A549 (cell line): ENCODE data around the gene FKBP1A. TPM values are rescaled to one million over a fixed set of nuclear protein-coding genes. Genes with fewer than 3 reads are reported as not detected.

Source experiments
- ATAC-seq, 2 experiments: fragments of 200-7000 bp in 1 of 2; fragments of >200 bp in 1 of 2; cut with Nextera tagmentation in 1 of 2; cut with Tn5 transposase in 1 of 2; 3 replicates each; pipeline versions ENCODE4 v1.8.0 to v1.9.1; 2018 to 2020; ENCODE audit warnings: mild to moderate bottlenecking in 1 of 2, moderate library complexity in 1 of 2
- CTCF ChIA-PET: fragments of 300-600 bp; sonication (Branson Sonifier 250); formaldehyde crosslinking; extraction: SDS; loops from one replicate; lab custom pipeline; 2021; ENCODE audit warnings: antibody characterized with exemption, inconsistent platforms; lab: Yijun Ruan, JAX
- POLR2A ChIA-PET: fragments of 350-600 bp; formaldehyde crosslinking; extraction: SDS; loops from one replicate; lab custom pipeline; 2021; ENCODE audit warnings: antibody characterized with exemption, inconsistent platforms; lab: Yijun Ruan, JAX
- DNase-seq, 2 experiments: peaks; one replicate each; pipeline versions ENCODE4 v3.0.0 to v3.0.0-alpha.2; 2011 to 2016; ENCODE audit warnings: low read depth in 1 of 2, low spot score in 1 of 2
- FAIRE-seq: peaks from 2 replicates; lab custom pipeline; 2011; peaks lifted over from hg19 to GRCh38; lab: Jason Lieb, UNC
- H3K27ac ChIP-seq, 2 experiments: fragments of >200 bp; sonication (Bioruptor Twin); formaldehyde crosslinking; 3 replicates each; pipeline ENCODE4 v1.5.1; 2016 to 2017
- H3K4me1 ChIP-seq: fragments of >200 bp; sonication (Bioruptor Twin); formaldehyde crosslinking; 3 replicates; pipeline ENCODE4 v1.6.1; 2016
- H3K4me2 ChIP-seq: fragments of >200 bp; sonication (Bioruptor Twin); formaldehyde crosslinking; 3 replicates; pipeline ENCODE4 v1.6.1; 2016
- H3K4me3 ChIP-seq: fragments of >200 bp; sonication (Bioruptor Twin); formaldehyde crosslinking; 3 replicates; pipeline ENCODE4 v1.5.1; 2016
- H3K9me3 ChIP-seq: fragments of >200 bp; sonication (Bioruptor Twin); formaldehyde crosslinking; 3 replicates; pipeline ENCODE4 v1.6.1; 2016
- BCL3 ChIP-seq: fragments of >200 bp; sonication (Bioruptor Twin); formaldehyde crosslinking; IDR thresholded peaks from 3 replicates; pipeline ENCODE4 v1.6.1; 2016
- CHD2 ChIP-seq: fragments of 150-350 bp; IDR thresholded peaks from 2 replicates; pipeline ENCODE4 v1.6.1; 2014; ENCODE audit warnings: low read length; ENCODE audit not compliant: partially characterized antibody
- CTCF ChIP-seq: fragments of >200 bp; sonication (Bioruptor Twin); formaldehyde crosslinking; IDR thresholded peaks from 3 replicates; pipeline ENCODE4 v1.5.1; 2016
- EHMT2 ChIP-seq: fragments of 200-600 bp; sonication (generic); IDR thresholded peaks from 2 replicates; pipeline ENCODE4 v1.6.1; 2016; ENCODE audit warnings: antibody characterized with exemption, low read depth, mild to moderate bottlenecking, moderate library complexity
- FOSB ChIP-seq: fragments of 250-450 bp; sonication (Bioruptor Pico); IDR thresholded peaks from 2 replicates; pipeline ENCODE4 v1.5.0; 2020; ENCODE audit warnings: mild to moderate bottlenecking, moderate library complexity
- FOSL2 ChIP-seq, 2 experiments: fragments of 450-650 bp in 1 of 2; fragments of >200 bp in 1 of 2; sonication (Bioruptor Twin) in 1 of 2; formaldehyde crosslinking; IDR thresholded peaks; 2 replicates each; pipeline versions ENCODE4 v1.5.0 to v1.6.1; 2016 to 2020; ENCODE audit warnings: mild to moderate bottlenecking in 1 of 2, moderate library complexity in 1 of 2
- FOXS1 ChIP-seq: fragments of 250-450 bp; sonication (Bioruptor Pico); IDR thresholded peaks from 2 replicates; pipeline ENCODE4 v1.5.0; 2020; ENCODE audit warnings: mild to moderate bottlenecking, moderate library complexity
- HES2 ChIP-seq: fragments of >200 bp; sonication (Bioruptor Twin); formaldehyde crosslinking; IDR thresholded peaks from 2 replicates; pipeline ENCODE4 v1.6.1; 2016
- HEYL ChIP-seq: fragments of 250-450 bp; sonication (Bioruptor Pico); IDR thresholded peaks from 2 replicates; pipeline ENCODE4 v1.8.0; 2021; ENCODE audit warnings: mild to moderate bottlenecking, moderate library complexity
- MAZ ChIP-seq: fragments of 150-350 bp; IDR thresholded peaks from 2 replicates; pipeline ENCODE4 v1.6.1; 2014; ENCODE audit warnings: antibody characterized with exemption, low read depth, low read length, borderline replicate concordance
- NPAS2 ChIP-seq: fragments of 250-450 bp; sonication (Bioruptor Pico); IDR thresholded peaks from 2 replicates; pipeline ENCODE4 v1.8.0; 2022; ENCODE audit warnings: mild to moderate bottlenecking, moderate library complexity, borderline replicate concordance
- RCOR1 ChIP-seq: fragments of 150-350 bp; IDR thresholded peaks from 2 replicates; pipeline ENCODE4 v1.6.1; 2014; ENCODE audit warnings: antibody characterized with exemption, low read length, low read depth
- REST ChIP-seq: fragments of 200-600 bp; sonication (generic); IDR thresholded peaks from 2 replicates; pipeline ENCODE4 v1.6.1; 2016; ENCODE audit warnings: antibody characterized with exemption, mild to moderate bottlenecking, moderate library complexity
- RNF2 ChIP-seq: fragments of 200-600 bp; sonication (generic); IDR thresholded peaks from 2 replicates; pipeline ENCODE4 v1.6.1; 2016; ENCODE audit warnings: low read depth, mild to moderate bottlenecking, antibody characterized with exemption, moderate library complexity, borderline replicate concordance
- SREBF2 ChIP-seq: fragments of 450-650 bp; IDR thresholded peaks from 2 replicates; pipeline ENCODE4 v1.6.1; 2014; ENCODE audit warnings: mild to moderate bottlenecking, moderate library complexity
- TFCP2L1 ChIP-seq: fragments of 250-450 bp; sonication (Bioruptor Pico); IDR thresholded peaks from 2 replicates; pipeline ENCODE4 v1.5.0; 2021; ENCODE audit warnings: mild to moderate bottlenecking
- TP53 ChIP-seq: fragments of 250-450 bp; sonication (Bioruptor Pico); IDR thresholded peaks from 2 replicates; pipeline ENCODE4 v1.5.0; 2021; ENCODE audit warnings: mild to moderate bottlenecking, moderate library complexity
- ZFP36 ChIP-seq: fragments of 450-650 bp; IDR thresholded peaks from 2 replicates; pipeline ENCODE4 v1.6.1; 2014; ENCODE audit warnings: borderline replicate concordance; ENCODE audit not compliant: partially characterized antibody
- ZSCAN20 ChIP-seq: fragments of 250-450 bp; sonication (Bioruptor Pico); IDR thresholded peaks from 2 replicates; pipeline ENCODE4 v1.8.0; 2022; ENCODE audit warnings: mild to moderate bottlenecking, moderate library complexity
- WGBS: methylation state at CpG from one replicate; pipeline ENCODE4 v1.1.6; 2017; ENCODE audit errors: missing lambda C conversion rate; 5-methylcytosine and 5-hydroxymethylcytosine counted together
- polyA plus RNA-seq, 4 experiments: library from polyadenylated mRNA; depleted of rRNA in 3 of 4; stranded (reverse); fragments of >200 nt; fragmentation: RNase III in 1 of 4; extraction: RNeasy Plus Mini Kit Qiagen cat#74134 plus additional on column Dnase treatment in 1 of 4; gene quantifications; 2 replicates in 3 of 4; 3 replicates in 1 of 4; pipeline ENCODE4 v1.2.3, GENCODE V29; 2011 to 2017
- TF ChIP-seq, protein P1 (sequence below): IDR thresholded peaks from 2 replicates; pipeline ENCODE4 v1.6.1; 2012
- TF ChIP-seq, protein P2 (sequence below): fragments of 450-650 bp; IDR thresholded peaks from 2 replicates; pipeline ENCODE4 v1.6.1; 2014; ENCODE audit warnings: antibody characterized with exemption

Gene FKBP1A
- polyA plus RNA-seq, 2 of the 4 experiments (the other 2 are of a cell fraction) = 385 to 535 TPM

DNA sequence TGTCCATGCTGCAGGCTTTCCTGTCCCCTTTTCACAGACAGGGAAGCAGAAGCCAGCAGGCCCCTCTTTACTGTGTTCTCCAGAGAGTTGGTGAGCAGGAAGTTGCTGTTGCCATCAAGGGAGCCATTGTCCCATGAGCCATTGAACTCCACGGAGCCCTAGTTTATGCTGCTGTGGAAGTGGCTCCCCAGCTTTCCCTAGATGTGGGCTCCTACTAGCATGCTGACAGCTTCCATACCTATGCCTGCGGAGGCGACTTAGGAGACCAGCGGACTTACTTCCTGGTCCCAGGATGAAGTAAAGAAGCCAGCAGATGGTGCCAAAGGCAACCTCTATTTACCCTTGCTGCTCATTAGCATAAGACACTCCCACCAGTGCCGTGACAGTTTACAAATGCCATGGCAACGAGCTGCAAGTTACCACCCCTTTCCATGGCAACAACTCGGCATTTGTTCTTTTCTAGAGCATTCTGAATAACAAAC lies 30.8 kb upstream of the FKBP1A start:
- peak in 1 of 2 experiments; percentile 78; a peak in 3 of 6 replicates for ATAC-seq
- Histone ChIP-seq H3K27ac (no peak overlapping the region), H3K4me2 (no peak overlapping the region), H3K9me3 (peaks cover 21% of the 10 kb centered on the region), H3K4me1 (no peaks in the 10 kb centered on the region)
- ChIA-PET CTCF (interaction anchor here (0.6 to 9.9 kb wide), 7 partner anchors 13 to 111 kb away, joined by 3 to 72 read pairs (median 5); no protein-coding TSS in a partner anchor), POLR2A (no interaction called here)
- WGBS = 54% methylated on average over 7 of the region's 7 CpGs
- peak in 1 of 2 experiments; percentile 78 for DNase-seq
- FAIRE-seq = no peak
- 0 out of 3 replicates have a peak, but pooled peaks have one; percentile 11 for TF ChIP-seq CTCF
- TF ChIP-seq, protein P1, sequence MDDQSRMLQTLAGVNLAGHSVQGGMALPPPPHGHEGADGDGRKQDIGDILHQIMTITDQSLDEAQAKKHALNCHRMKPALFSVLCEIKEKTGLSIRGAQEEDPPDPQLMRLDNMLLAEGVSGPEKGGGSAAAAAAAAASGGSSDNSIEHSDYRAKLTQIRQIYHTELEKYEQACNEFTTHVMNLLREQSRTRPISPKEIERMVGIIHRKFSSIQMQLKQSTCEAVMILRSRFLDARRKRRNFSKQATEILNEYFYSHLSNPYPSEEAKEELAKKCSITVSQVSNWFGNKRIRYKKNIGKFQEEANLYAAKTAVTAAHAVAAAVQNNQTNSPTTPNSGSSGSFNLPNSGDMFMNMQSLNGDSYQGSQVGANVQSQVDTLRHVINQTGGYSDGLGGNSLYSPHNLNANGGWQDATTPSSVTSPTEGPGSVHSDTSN = no peak
- TF ChIP-seq, all 56 proteins: peak for 1
- no peak overlapping the region for H3K4me3 ChIP-seq

DNA sequence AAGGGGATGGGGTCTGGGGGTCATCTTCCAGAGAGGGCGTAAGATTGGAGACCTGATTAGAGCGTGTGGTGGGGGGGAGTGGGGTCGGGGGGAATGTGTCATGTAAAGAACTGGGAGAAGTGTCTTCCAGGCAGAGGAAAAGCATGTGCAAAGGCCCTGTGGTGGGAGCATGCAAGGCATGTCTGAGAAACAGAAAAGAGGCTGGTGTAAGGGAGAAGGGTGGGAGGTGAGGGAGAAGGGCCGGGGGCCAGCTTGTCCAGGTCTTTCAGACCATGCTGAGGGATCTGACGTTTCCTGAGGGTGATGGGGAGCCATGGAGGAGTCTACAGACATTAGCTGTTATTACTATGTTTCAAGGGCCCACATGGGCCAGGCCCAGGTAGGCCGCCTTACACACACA lies 30.4 kb upstream of the FKBP1A start:
- 61% methylated on average over 6 of the region's 6 CpGs for WGBS

More for the DNA sequence above, 30.4 kb upstream of the FKBP1A start:
- Histone ChIP-seq H3K27ac (no peak overlapping the region), H3K9me3 (peaks cover 21% of the 10 kb centered on the region), H3K4me1 (no peaks in the 10 kb centered on the region), H3K4me2 (no peak overlapping the region), H3K4me3 (no peak overlapping the region)
- ATAC-seq = no peak
- ChIA-PET POLR2A (no interaction called here), CTCF (interaction anchor here (0.6 to 9.9 kb wide), 8 partner anchors 14 to 111 kb away, joined by 3 to 72 read pairs (median 4); partner anchors contain the start of gene NSFL1C)
- no peak for FAIRE-seq
- DNase-seq = no peak
- no peak for TF ChIP-seq ZSCAN20
- no peak for TF ChIP-seq MAZ
- TF ChIP-seq TP53 (CRISPR knock-in tag) = no peak
- no peak for TF ChIP-seq HES2
- no peak for TF ChIP-seq TFCP2L1 (CRISPR knock-in tag)
- TF ChIP-seq SREBF2 = no peak
- TF ChIP-seq, protein P2, sequence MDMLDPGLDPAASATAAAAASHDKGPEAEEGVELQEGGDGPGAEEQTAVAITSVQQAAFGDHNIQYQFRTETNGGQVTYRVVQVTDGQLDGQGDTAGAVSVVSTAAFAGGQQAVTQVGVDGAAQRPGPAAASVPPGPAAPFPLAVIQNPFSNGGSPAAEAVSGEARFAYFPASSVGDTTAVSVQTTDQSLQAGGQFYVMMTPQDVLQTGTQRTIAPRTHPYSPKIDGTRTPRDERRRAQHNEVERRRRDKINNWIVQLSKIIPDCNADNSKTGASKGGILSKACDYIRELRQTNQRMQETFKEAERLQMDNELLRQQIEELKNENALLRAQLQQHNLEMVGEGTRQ = no peak
- TF ChIP-seq ZFP36 = no peak
- no peak for TF ChIP-seq REST
- TF ChIP-seq BCL3 = no peak
- TF ChIP-seq RNF2 = no peak
- TF ChIP-seq NPAS2 (CRISPR knock-in tag) = no peak
- TF ChIP-seq FOSL2 (IDR thresholded peaks at IDR 0.05) = no peak
- TF ChIP-seq FOSL2 (CRISPR knock-in tag; IDR thresholded peaks at IDR 0.05) = no peak
- no peak for TF ChIP-seq FOSB (CRISPR knock-in tag)
- TF ChIP-seq CHD2 = no peak
- no peak for TF ChIP-seq RCOR1
- TF ChIP-seq FOXS1 = no peak
- no peak for TF ChIP-seq EHMT2
- TF ChIP-seq HEYL (CRISPR knock-in tag) = no peak
